GM12873 (cell line): ENCODE data around the gene MTARC2.

ENCODE experiments used
- CTCF ChIP-seq: IDR thresholded peaks from 2 replicates; pipeline ENCODE4 v1.5.1; 2012; ENCODE audit warnings: low read depth, mild to moderate bottlenecking, moderate library complexity, low read length, control low read depth; ENCODE audit not compliant: insufficient read depth; ENCODE audit errors: missing control alignments

MTARC2 gene

GRCh38 chr1:220750131-220750515 lies 2.0 kb downstream of the MTARC2 start:
- TF ChIP-seq CTCF: no peak

GRCh38 chr1:220751111-220751510 lies 3.0 kb downstream of the MTARC2 start:
- TF ChIP-seq CTCF: no peak

DNA sequence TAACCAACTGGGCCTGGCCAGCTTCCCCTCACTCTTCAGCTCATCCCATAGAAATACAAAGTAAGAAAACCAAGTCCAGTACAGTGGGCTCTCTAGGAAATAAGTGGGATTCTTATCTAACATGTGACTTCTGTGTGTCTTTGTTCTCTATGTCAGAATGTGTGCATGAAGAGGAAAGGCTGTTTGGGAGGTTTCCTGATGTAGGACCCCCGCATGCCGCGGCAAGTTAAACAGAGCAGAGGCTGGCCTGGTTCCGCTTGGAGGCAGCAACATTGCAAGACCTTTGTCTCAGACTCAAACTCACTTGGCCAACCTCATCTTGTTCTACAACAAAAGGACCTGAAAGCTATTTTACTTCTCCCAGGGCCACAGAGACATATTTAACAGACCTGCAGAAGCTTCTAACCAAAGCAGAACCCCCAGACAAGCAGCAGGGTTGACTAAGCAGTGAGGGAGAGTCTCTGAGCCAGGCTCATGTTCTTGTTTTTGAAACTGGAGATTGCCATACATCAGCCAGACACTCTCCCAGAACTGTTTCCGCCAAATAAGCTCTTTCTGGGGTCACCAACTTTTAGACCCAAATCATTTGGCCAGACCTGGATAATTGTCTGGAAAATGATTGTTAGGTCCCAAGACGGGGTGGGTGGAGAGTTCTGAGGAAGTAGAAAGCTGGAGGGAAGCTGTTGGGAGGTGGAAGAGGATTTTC lies 6.2 kb downstream of the MTARC2 start:
- no peak for TF ChIP-seq CTCF

GRCh38 chr1:220754918-220755295 lies 6.8 kb downstream of the MTARC2 start:
- no peak for TF ChIP-seq CTCF

- no peak for TF ChIP-seq CTCF
Observed at GRCh38 chr1:220755309-220755708, 7.2 kb downstream of the MTARC2 start.

DNA sequence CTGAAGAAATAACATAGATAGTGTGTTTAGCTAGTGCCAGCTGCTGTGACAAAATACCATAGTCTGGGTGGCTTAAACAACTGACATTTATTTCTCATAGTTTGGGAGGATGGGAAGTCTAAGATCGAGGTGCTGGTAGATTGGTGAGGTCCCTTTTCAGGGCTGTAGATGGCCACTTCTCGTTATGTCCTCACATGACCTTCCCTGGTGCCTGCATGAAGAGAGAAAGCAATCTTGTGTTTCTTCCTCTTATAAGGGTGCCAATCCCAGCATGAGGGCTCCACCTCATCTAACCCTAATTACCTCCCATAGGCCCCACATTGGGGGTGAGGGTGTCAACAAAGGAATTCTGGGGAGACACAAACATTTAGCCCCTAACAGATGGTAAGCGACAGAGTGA lies 9.3 kb downstream of the MTARC2 start:
- TF ChIP-seq CTCF: no peak

DNA sequence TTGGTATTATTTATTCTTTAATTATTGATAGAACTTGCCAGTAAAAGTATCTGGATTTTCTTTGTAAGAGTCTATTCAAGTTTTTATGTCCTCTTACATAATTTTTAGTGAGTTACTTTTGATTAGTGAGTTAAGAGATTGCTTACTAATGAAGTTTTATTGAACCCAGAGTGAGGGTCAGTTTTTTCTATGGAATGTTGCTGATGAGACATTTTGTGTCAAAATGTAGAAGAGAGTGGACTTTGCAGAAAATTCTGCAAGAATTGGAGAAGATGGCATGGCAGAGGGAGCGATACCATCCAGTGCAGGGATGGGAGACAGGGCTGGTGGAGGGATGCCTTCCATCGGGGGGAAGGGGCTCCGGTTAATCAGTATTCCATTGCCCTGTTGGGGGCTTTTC lies 11.0 kb downstream of the MTARC2 start:
- no peak for TF ChIP-seq CTCF
